Erythroblast (primary cell): ENCODE data around the gene TSEN2.

ENCODE experiments used
- GATA1 ChIP-seq: IDR thresholded peaks from 2 replicates; pipeline ENCODE4 v1.6.1; 2011; ENCODE audit warnings: low read depth, mild to moderate bottlenecking, control low read depth, low read length, moderate library complexity
- POLR2A ChIP-seq: IDR thresholded peaks from 2 replicates; pipeline ENCODE4 v1.6.1; 2011; ENCODE audit warnings: mild to moderate bottlenecking, low read length

GRCh38 chr3:12558706-12559105 lies 74.4 kb downstream of the TSEN2 start:
- no peak for TF ChIP-seq POLR2A
- no peak for TF ChIP-seq GATA1
